Natural killer cell (primary cell): ENCODE results near the gene TNRC6B. TPM values are rescaled to one million over a fixed set of nuclear protein-coding genes. Genes with fewer than 3 reads are reported as not detected.

Experiments used
- ATAC-seq, 3 donors: fragments of 150-1000 bp in 2 of 3; fragments of 200-7000 bp in 1 of 3; cut with Tn5 transposase; 1 replicate in 1 of 3; 2 replicates in 2 of 3; pipeline ENCODE4 v1.10.0; 2021; ENCODE audit warnings: mild to moderate bottlenecking in 2 of 3, moderate library complexity in 2 of 3
- DNase-seq, 2 donors: peaks; one replicate each; pipeline versions ENCODE4 v3.0.0 to v3.0.0-alpha.2; 2013 to 2021; ENCODE audit warnings: mixed read lengths in 1 of 2
- H3K27ac ChIP-seq: one replicate; pipeline ENCODE4 v1.5.1; 2013; ENCODE audit warnings: mild to moderate bottlenecking, low read length
- H3K27me3 ChIP-seq: one replicate; pipeline ENCODE4 v1.6.1; 2013; ENCODE audit warnings: low read length; ENCODE audit not compliant: control insufficient read depth, insufficient read depth
- H3K36me3 ChIP-seq: one replicate; pipeline ENCODE4 v1.6.1; 2013; ENCODE audit warnings: low read length; ENCODE audit not compliant: control insufficient read depth, insufficient read depth
- H3K4me1 ChIP-seq: one replicate; pipeline ENCODE4 v1.6.1; 2013; ENCODE audit warnings: low read length; ENCODE audit not compliant: control insufficient read depth, insufficient read depth
- H3K4me3 ChIP-seq: one replicate; pipeline ENCODE4 v1.5.1; 2013; ENCODE audit warnings: low read length
- H3K9me3 ChIP-seq: one replicate; pipeline ENCODE4 v1.6.1; 2013; ENCODE audit warnings: low read length; ENCODE audit not compliant: control insufficient read depth, insufficient read depth
- H3K27ac Mint-ChIP-seq, 2 donors: one replicate each; pipeline ENCODE4 v1.8.0; 2022; ENCODE audit warnings: mild to moderate bottlenecking in 2 of 2, mixed read lengths in 2 of 2, moderate library complexity in 1 of 2
- H3K27me3 Mint-ChIP-seq, 2 donors: one replicate each; pipeline ENCODE4 v1.8.0; 2022; ENCODE audit warnings: low read depth in 2 of 2, mixed read lengths in 2 of 2
- H3K36me3 Mint-ChIP-seq: one replicate; pipeline ENCODE4 v1.8.0; 2022; ENCODE audit warnings: mixed read lengths
- H3K4me1 Mint-ChIP-seq, 2 donors: one replicate each; pipeline ENCODE4 v1.8.0; 2022; ENCODE audit warnings: mixed read lengths in 2 of 2
- H3K4me3 Mint-ChIP-seq: one replicate; pipeline ENCODE4 v1.8.0; 2022; ENCODE audit warnings: mild to moderate bottlenecking, moderate library complexity, mixed read lengths
- H3K9me3 Mint-ChIP-seq, 2 donors: one replicate each; pipeline ENCODE4 v1.8.0; 2022; ENCODE audit warnings: mixed read lengths in 2 of 2
- WGBS: methylation state at CpG from one replicate; pipeline ENCODE4 v1.1.7; 2013; ENCODE audit warnings: missing lambda C conversion rate; ENCODE audit not compliant: insufficient coverage; 5-methylcytosine and 5-hydroxymethylcytosine counted together
- intact Hi-C: fragments of 100-400 bp; cut with micrococcal nuclease; formaldehyde crosslinking; loops from one replicate; pipeline ENCODE4 v1.14.2; 2022
- total RNA-seq, 4 donors: library from RNA; stranded (reverse); fragments of 120-200 nt in 1 of 4; gene quantifications; one replicate each; pipeline versions ENCODE4 v1.2.3 to v1.2.4, GENCODE V29; 2013 to 2022
- TF ChIP-seq, protein P1 (sequence below): fragments of 200-600 bp; IDR thresholded peaks from one replicate; pipeline ENCODE4 v1.8.0; 2022; ENCODE audit warnings: antibody characterized with exemption

TNRC6B gene
- total RNA-seq, 3 donors from 2014 or later (not counting 1 experiment from before 2014, with no cell fraction given) = 112 to 141 (median 138) TPM

DNA sequence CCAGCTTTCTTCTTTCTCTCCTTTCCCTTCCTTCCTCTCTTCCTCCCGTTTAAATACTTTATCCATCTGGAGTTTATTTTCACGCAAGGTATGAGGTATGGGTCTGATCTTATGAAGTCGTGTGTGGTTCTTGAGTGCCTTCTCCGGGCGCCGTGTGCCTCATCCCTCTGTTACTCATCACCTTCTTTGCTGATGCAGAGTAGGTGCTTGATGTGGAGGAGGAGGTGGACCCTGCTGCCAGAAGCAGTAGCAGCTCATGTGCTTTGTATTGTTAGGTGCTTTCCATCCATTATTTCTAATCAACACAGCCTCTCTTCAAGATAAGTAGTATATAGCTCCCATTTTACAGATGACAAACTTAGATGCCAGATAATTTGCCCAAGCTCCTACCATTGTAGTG is 47.0 kb downstream of the TNRC6B start:
- intact Hi-C loops = no loop called here
- TF ChIP-seq, protein P1, sequence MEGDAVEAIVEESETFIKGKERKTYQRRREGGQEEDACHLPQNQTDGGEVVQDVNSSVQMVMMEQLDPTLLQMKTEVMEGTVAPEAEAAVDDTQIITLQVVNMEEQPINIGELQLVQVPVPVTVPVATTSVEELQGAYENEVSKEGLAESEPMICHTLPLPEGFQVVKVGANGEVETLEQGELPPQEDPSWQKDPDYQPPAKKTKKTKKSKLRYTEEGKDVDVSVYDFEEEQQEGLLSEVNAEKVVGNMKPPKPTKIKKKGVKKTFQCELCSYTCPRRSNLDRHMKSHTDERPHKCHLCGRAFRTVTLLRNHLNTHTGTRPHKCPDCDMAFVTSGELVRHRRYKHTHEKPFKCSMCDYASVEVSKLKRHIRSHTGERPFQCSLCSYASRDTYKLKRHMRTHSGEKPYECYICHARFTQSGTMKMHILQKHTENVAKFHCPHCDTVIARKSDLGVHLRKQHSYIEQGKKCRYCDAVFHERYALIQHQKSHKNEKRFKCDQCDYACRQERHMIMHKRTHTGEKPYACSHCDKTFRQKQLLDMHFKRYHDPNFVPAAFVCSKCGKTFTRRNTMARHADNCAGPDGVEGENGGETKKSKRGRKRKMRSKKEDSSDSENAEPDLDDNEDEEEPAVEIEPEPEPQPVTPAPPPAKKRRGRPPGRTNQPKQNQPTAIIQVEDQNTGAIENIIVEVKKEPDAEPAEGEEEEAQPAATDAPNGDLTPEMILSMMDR = no peak
- Histone ChIP-seq H3K4me3 (no peak overlapping the region), H3K36me3 (peaks cover 9% of the 10 kb centered on the region), H3K9me3 (no peaks in the 10 kb centered on the region), H3K4me1 (peaks cover 6% of the 10 kb centered on the region), H3K27me3 (no peaks in the 10 kb centered on the region), H3K27ac (no peak overlapping the region)
- Mint-ChIP-seq H3K27me3 (no peaks in the 10 kb centered on the region), H3K4me1 (peaks cover 54 to 60% of the 10 kb centered on the region in 2 donors), H3K4me3 (no peak overlapping the region), H3K36me3 (no peaks in the 10 kb centered on the region), H3K27ac (peak overlapping the region in 1 of 2 donors; percentile 33), H3K9me3 (no peaks in the 10 kb centered on the region)
- no peak for ATAC-seq
- 82% methylated on average over 4 of the region's 6 CpGs for WGBS
- peak in 1 of 2 donors; percentile 64 for DNase-seq

DNA sequence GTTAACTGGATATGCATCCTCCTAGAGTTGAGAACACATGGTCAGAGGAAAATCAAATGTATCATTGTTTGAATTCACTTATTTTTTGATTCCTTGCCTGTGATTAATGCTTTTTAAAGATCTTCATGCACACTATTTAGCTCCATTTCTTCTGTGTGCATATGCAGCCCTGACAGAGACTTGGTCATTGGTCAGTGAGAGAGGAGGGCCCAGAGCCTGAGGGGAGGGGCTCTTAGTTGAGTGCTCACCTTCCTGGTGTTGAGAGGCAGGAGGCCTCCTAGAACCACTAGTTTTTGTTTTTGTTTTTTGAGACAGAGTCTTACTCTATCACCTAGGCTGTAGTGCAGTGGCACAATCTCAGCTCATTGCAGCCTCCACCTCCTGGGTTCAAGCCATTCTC is 48.9 kb downstream of the TNRC6B start:
- Mint-ChIP-seq H3K9me3 (no peaks in the 10 kb centered on the region), H3K4me1 (peaks cover 47 to 53% of the 10 kb centered on the region in 2 donors), H3K36me3 (no peaks in the 10 kb centered on the region), H3K27me3 (no peaks in the 10 kb centered on the region), H3K4me3 (no peak overlapping the region), H3K27ac (peak overlapping the region; percentile 27 to 42)
- intact Hi-C loops = no loop called here
- H3K36me3 ChIP-seq = peaks cover 11% of the 10 kb centered on the region
- DNase-seq (no peak), ATAC-seq (no peak)
- no peaks in the 10 kb centered on the region for H3K9me3 ChIP-seq
- TF ChIP-seq, protein P1 = no peak
- no peaks in the 10 kb centered on the region for H3K27me3 ChIP-seq
- no peak overlapping the region for H3K27ac ChIP-seq
- H3K4me3 ChIP-seq = no peak overlapping the region
- H3K4me1 ChIP-seq = no peaks in the 10 kb centered on the region

DNA sequence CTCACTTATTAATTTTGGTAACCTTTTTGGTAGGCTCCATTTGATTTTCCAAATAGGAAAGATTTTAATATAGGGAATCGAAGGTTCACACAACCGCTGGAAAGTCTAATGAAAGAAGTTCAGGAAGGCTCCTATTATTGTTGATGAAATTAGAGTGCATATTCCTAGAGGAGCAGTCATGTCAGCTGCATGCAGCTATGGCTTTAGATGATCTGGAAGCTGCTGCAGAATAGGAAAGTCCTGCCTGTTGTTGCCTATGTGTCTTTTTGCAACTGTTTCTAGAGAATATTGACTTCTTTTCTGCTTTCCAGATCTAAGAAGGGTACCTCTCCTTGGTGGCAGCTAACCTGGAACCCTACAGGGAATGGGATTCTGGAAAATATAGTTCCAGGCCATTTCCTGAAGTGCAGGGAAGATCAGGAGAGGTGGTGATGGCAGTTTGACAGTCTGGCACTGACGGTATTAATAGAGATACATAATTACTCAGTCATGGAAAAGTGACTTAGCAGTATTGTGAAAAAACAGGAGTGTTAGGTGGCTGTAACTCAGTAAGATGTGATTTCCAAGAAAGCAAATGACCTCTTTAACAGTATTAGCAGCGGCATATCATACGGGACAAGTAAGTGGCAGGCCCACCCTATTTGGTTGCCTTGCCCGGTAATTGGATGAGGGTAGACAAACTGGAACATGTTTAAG is 54.0 kb downstream of the TNRC6B start:
- TF ChIP-seq, protein P1 = no peak
- Histone ChIP-seq H3K27me3 (no peaks in the 10 kb centered on the region), H3K4me1 (peaks cover 8% of the 10 kb centered on the region), H3K4me3 (no peak overlapping the region), H3K27ac (no peak overlapping the region), H3K9me3 (no peaks in the 10 kb centered on the region), H3K36me3 (peaks cover 17% of the 10 kb centered on the region)
- Mint-ChIP-seq H3K4me1 (peaks cover 37 to 44% of the 10 kb centered on the region in 2 donors), H3K9me3 (no peaks in the 10 kb centered on the region), H3K27me3 (no peaks in the 10 kb centered on the region), H3K36me3 (no peaks in the 10 kb centered on the region), H3K27ac (no peak overlapping the region), H3K4me3 (no peak overlapping the region)
- intact Hi-C loops = no loop called here
- ATAC-seq (no peak), DNase-seq (no peak)
- 98% methylated on average over 6 of the region's 6 CpGs for WGBS

DNA sequence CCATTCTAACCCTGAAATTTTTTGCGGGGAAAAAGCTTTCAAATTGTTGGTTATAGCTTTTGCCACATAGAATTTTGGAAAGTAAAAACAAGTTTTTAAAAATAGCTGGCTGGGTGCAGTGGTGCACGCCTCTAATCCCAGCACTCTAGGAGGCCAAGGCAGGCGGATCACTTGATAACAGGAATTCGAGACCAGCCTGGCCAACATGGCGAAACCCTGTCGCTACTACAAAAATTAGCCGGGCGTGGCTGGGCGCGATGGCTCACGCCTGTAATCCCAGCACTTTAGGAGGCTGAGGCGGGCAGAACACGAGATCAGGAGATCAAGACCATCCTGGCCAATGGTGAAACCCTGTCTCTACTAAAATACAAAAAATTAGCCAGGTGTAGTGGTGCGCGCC is 54.9 kb downstream of the TNRC6B start:
- peaks cover 17% of the 10 kb centered on the region for H3K36me3 ChIP-seq
- H3K27me3 Mint-ChIP-seq = no peaks in the 10 kb centered on the region
- no peak for ATAC-seq
- no peak overlapping the region for H3K27ac Mint-ChIP-seq
- no peak overlapping the region for H3K27ac ChIP-seq
- TF ChIP-seq, protein P1 = no peak
- no peak overlapping the region for H3K4me3 ChIP-seq
- no peak for DNase-seq
- intact Hi-C loops = no loop called here
- H3K9me3 ChIP-seq = no peaks in the 10 kb centered on the region
- peaks cover 40 to 47% of the 10 kb centered on the region in 2 donors for H3K4me1 Mint-ChIP-seq
- H3K4me1 ChIP-seq = peaks cover 9% of the 10 kb centered on the region
- WGBS = 94% methylated on average over 15 of the region's 15 CpGs
- H3K9me3 Mint-ChIP-seq = no peaks in the 10 kb centered on the region
- no peak overlapping the region for H3K4me3 Mint-ChIP-seq
- no peaks in the 10 kb centered on the region for H3K36me3 Mint-ChIP-seq
- no peaks in the 10 kb centered on the region for H3K27me3 ChIP-seq
